ENCODE measurements around the gene PDXK. TPM values are rescaled to one million over a fixed set of nuclear protein-coding genes. Genes with fewer than 3 reads are reported as not detected.
"Not testable (repeated sequence)": the region's sequence is repeated elsewhere in the genome, so short reads cannot be mapped to it uniquely, and the experiment has no call there.

PDXK gene
- 74.4 and 76.2 TPM in 2 replicates for total RNA-seq
- polyA plus RNA-seq, result 82.4 and 103 TPM in 2 replicates

DNA sequence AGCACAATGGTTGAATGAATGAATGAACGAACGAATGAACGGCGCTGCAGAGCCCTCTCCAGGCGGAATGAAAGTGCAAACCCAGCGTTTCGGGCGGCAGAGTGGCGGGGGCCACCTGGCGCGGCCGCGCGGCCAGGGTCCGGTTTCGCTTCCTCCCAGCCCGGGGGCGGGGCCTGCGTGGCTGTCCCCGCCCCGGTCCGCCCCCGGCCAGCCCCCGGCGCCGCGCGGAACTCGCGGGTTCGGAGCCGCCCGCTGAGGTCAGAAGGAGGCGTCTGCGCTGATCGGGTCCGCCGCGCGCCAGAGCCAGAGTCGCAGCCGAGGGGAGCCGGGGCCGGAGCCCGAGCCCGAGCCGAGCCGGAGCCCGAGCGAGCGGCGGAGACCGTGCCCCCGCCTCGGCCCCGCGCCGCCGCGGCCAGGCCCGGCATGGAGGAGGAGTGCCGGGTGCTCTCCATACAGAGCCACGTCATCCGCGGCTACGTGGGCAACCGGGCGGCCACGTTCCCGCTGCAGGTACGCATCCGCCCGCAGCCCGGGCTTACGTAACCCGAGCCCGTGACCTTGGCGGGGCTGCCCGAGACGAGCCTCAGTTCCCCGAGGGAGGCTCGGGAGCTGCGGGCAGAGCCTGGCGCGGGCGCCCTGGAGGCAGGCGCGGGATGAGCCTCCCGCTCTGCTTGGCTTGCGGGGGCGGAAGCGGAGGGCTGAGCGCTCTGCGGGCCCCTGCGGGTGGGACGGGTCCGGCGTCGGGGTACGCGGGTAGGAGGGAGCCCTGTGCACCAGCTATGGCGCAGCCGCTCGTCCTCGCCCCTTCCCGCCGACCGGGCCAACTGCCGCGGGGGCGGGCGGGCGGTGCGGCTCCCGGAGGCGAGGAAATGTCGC lies at the start of gene PDXK:
PDXK (plus strand) TSS at position 258 of the 876 bp plus-strand sequence; CDS start at position 424, 166 bp downstream.
- Histone ChIP-seq H3K36me3 (no peaks in the 10 kb centered on the region), H3K4me1 (ENCODE audit: low read depth) (peaks cover 7% of the 10 kb centered on the region), H3K9me3 (ENCODE audit: low read depth) (no peaks in the 10 kb centered on the region), H3K4me3 (peak within 1 kb of the TSS; percentile 89), H3K27me3 (peaks cover 6% of the 10 kb centered on the region), H3K27ac (peak within 1 kb of the TSS; percentile 29)
- TF ChIP-seq, protein P1, sequence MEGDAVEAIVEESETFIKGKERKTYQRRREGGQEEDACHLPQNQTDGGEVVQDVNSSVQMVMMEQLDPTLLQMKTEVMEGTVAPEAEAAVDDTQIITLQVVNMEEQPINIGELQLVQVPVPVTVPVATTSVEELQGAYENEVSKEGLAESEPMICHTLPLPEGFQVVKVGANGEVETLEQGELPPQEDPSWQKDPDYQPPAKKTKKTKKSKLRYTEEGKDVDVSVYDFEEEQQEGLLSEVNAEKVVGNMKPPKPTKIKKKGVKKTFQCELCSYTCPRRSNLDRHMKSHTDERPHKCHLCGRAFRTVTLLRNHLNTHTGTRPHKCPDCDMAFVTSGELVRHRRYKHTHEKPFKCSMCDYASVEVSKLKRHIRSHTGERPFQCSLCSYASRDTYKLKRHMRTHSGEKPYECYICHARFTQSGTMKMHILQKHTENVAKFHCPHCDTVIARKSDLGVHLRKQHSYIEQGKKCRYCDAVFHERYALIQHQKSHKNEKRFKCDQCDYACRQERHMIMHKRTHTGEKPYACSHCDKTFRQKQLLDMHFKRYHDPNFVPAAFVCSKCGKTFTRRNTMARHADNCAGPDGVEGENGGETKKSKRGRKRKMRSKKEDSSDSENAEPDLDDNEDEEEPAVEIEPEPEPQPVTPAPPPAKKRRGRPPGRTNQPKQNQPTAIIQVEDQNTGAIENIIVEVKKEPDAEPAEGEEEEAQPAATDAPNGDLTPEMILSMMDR (IDR thresholded peaks at IDR 0.05; ENCODE audit: low read depth, low read length), result peak; percentile 3
- peak; percentile 87 to 92 for DNase-seq (ENCODE audit: low read depth in 1 of 2, low spot score in 1 of 2)

DNA sequence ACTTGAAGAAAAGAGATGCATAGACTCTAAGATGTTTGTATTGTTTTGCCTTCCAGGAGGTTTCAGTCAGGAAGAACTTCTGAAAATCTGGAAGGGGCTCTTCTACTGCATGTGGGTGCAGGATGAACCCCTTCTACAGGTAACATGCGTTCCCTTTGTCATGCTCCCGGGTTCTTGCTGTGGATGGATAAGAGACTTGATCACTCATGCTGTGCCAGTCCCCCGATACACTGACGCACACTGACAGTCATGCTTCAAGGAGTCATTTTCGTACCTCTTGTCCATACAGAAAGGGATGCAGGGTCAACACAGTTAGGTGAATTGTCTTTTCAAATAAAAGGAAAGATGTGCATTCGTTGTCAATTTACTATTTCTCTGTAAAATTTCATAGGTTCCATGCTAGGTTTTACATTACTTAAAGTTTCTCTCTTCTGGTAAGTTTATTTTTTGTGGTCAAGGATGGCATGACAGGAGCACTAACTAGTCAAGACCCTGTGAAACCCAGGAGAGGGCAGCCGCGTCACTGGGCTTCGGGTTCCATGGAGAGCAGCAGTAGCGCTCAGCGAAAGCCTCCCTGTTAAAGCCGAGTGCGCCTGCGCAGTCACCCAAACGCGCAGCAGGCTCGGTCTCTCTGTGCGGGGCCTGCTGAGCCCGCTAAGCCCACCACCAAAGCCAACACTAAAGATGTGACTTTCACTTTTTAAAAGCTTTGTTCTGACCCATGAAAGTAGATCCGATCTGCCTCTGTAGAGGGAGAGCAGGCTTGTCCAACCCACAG lies 48.9 kb upstream of the PDXK start:
- TF ChIP-seq, protein P1 (IDR thresholded peaks at IDR 0.05; ENCODE audit: low read depth, low read length), result no peak

DNA sequence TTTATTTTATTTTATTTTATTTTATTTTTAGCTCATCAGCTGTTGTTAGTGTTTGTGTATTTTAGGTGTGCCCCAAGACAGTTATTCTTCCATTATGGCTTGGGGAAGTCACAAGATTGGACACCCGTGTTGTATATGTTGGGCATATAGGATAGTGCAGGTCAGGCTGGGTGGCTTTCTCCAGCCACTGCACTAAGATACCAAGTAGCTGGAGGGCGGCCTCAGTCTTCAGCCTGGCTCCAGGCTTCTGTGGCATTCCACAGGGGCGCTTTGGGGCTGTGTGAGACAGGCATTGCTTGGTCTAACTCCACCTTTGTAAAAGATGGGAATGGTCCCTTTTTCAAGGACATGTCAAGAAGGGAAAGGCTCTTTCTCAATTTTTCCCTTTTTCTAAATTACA lies 43.1 kb upstream of the PDXK start:
- Histone ChIP-seq H3K36me3 (peaks cover 27% of the 10 kb centered on the region), H3K9me3 (ENCODE audit: low read depth) (no peaks in the 10 kb centered on the region), H3K4me1 (ENCODE audit: low read depth) (no peaks in the 10 kb centered on the region), H3K4me3 (no peak overlapping the region), H3K27me3 (no peaks in the 10 kb centered on the region), H3K27ac (no peak overlapping the region)
- DNase-seq (ENCODE audit: low read depth in 1 of 2, low spot score in 1 of 2), result no peak
- TF ChIP-seq, protein P1 (IDR thresholded peaks at IDR 0.05; ENCODE audit: low read depth, low read length), result no peak

More for the DNA sequence above, 48.9 kb upstream of the PDXK start:
- peaks cover 15% of the 10 kb centered on the region for H3K36me3 ChIP-seq
- no peaks in the 10 kb centered on the region for H3K9me3 ChIP-seq (ENCODE audit: low read depth)
- H3K4me1 ChIP-seq (ENCODE audit: low read depth), result no peaks in the 10 kb centered on the region
- H3K4me3 ChIP-seq, result no peak overlapping the region
- H3K27me3 ChIP-seq, result no peaks in the 10 kb centered on the region
- no peak overlapping the region for H3K27ac ChIP-seq
- no peak for DNase-seq (ENCODE audit: low read depth in 1 of 2, low spot score in 1 of 2)

DNA sequence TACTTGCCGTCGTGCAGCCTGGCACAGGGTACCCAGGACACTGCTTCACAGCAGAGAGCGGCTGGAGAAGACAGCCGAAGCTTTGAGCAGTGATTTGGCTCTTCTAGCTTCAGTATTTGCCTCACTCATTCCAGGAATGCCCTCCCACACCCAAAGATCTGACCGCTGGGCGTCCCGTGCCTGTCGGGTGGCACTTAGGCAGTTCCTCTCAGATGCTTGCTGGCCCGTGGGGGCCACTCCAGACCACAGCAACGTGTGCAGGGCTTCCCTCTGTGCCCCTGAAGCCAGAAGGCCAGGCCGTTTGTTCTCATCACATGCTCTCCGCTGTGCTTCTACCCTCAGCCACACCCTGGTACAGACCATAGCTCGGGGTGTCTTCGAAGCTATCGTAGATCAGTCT lies 42.5 kb upstream of the PDXK start:
- Histone ChIP-seq H3K4me1 (ENCODE audit: low read depth) (no peaks in the 10 kb centered on the region), H3K36me3 (peaks cover 25% of the 10 kb centered on the region), H3K4me3 (no peak overlapping the region), H3K27ac (no peak overlapping the region), H3K27me3 (no peaks in the 10 kb centered on the region), H3K9me3 (ENCODE audit: low read depth) (no peaks in the 10 kb centered on the region)
- no peak for DNase-seq (ENCODE audit: low read depth in 1 of 2, low spot score in 1 of 2)
- TF ChIP-seq, protein P1 (IDR thresholded peaks at IDR 0.05; ENCODE audit: low read depth, low read length), result no peak

DNA sequence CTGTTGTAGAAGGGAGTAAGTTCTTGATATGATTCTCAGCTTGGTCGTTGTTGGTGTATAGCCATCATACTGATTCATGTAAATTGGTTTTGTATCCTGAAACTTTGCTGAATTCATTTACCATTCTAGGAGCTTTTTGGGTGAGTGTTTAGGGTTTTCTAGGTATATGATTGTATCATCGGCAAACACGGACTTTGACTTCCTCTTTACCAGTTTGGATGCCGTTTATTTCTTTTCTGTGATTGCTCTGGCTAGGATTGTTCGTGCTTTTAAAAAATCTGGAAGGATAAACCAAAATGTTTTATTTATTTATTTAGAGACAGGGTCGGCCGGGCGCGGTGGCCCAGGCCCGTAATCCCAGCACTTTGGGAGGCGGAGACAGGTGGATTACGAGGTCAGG lies 39.0 kb upstream of the PDXK start:
- Histone ChIP-seq H3K4me3 (no peak overlapping the region), H3K9me3 (ENCODE audit: low read depth) (no peaks in the 10 kb centered on the region), H3K27me3 (no peaks in the 10 kb centered on the region), H3K4me1 (ENCODE audit: low read depth) (no peaks in the 10 kb centered on the region), H3K27ac (no peak overlapping the region), H3K36me3 (peaks cover 30% of the 10 kb centered on the region)
- TF ChIP-seq, protein P1 (IDR thresholded peaks at IDR 0.05; ENCODE audit: low read depth, low read length), result no peak
- DNase-seq (ENCODE audit: low read depth in 1 of 2, low spot score in 1 of 2), result no peak

DNA sequence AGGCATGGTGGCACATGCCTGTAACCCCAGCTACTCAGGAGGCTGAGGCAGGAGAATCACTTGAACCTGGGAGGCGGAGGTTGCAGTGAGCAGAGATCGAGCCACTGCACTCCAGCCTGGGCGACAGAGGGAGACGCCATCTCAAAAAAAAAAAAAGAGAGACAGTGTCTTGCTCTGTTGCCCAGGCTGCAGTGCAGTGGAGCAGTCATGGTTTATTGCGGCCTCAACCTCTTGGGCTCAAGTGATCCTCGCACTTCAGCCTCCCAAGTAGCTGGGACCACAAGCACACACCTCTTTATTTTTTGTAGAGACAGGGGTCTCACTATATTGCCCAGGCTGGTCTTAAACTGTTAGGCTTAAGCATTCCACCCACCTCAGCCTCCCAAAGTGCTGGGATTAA lies 38.5 kb upstream of the PDXK start:
- not testable (repeated sequence) for H3K27ac ChIP-seq; H3K4me1 ChIP-seq (ENCODE audit: low read depth); H3K9me3 ChIP-seq (ENCODE audit: low read depth); H3K4me3 ChIP-seq; H3K27me3 ChIP-seq; DNase-seq (ENCODE audit: low read depth in 1 of 2, low spot score in 1 of 2)
- H3K36me3 ChIP-seq, result peaks cover 33% of the 10 kb centered on the region

Data from cardiac muscle cell (in vitro differentiated cells and primary cell).